Neural cell (in vitro differentiated cells): ENCODE results near the gene SAYSD1. TPM values are rescaled to one million over a fixed set of nuclear protein-coding genes. Genes with fewer than 3 reads are reported as not detected.
A peak's percentile ranks its signal among the peaks of the same experiment; 100 is the strongest.

Experiments used
- H2AFZ ChIP-seq: fragments of 200-600, 300-800 bp; sonication (generic), shearing (Covaris generic); 2 replicates; pipeline ENCODE4 v1.6.0; 2014; ENCODE audit warnings: low read depth, mild to moderate bottlenecking, antibody characterized with exemption, low read length, moderate library complexity
- H3F3A ChIP-seq: fragments of 200-600 bp; shearing (Covaris generic); 2 replicates; pipeline ENCODE4 v1.6.1; 2016; ENCODE audit warnings: mild to moderate bottlenecking, moderate library complexity, mixed read lengths, antibody characterized with exemption, low read length; ENCODE audit not compliant: insufficient read depth, poor library complexity, severe bottlenecking
- H3K27ac ChIP-seq: fragments of 200-600, 300-800 bp; sonication (generic), shearing (Covaris generic); 2 replicates; pipeline ENCODE4 v1.5.1; 2014; ENCODE audit warnings: mild to moderate bottlenecking, low read length, moderate library complexity
- H3K27me3 ChIP-seq: fragments of 300-800, 200-600 bp; sonication (generic), shearing (Covaris generic); 2 replicates; pipeline ENCODE4 v1.6.0; 2014; ENCODE audit warnings: mild to moderate bottlenecking, low read depth, low read length, moderate library complexity; ENCODE audit not compliant: insufficient read depth
- H3K36me3 ChIP-seq: fragments of 300-800, 200-600 bp; sonication (generic), shearing (Covaris generic); 2 replicates; pipeline ENCODE4 v1.5.1; 2014; ENCODE audit warnings: mild to moderate bottlenecking, antibody characterized with exemption, low read length, moderate library complexity; ENCODE audit not compliant: insufficient read depth
- H3K4me2 ChIP-seq: fragments of 300-800, 200-600 bp; sonication (generic), shearing (Covaris generic); 2 replicates; pipeline ENCODE4 v1.6.0; 2014; ENCODE audit warnings: mild to moderate bottlenecking, low read length
- H3K4me3 ChIP-seq: fragments of 300-800, 200-600 bp; sonication (generic), shearing (Covaris generic); 2 replicates; pipeline ENCODE4 v1.5.1; 2014; ENCODE audit warnings: mild to moderate bottlenecking, low read length, moderate library complexity
- H3K79me2 ChIP-seq: fragments of 200-600 bp; shearing (Covaris generic); replicated peaks from 2 replicates; pipeline ENCODE4 v1.6.0; 2014; ENCODE audit warnings: mild to moderate bottlenecking, low read length, moderate library complexity; ENCODE audit not compliant: insufficient read depth
- H3K9ac ChIP-seq: fragments of 300-800, 200-600 bp; sonication (generic), shearing (Covaris generic); 2 replicates; pipeline ENCODE4 v1.6.1; 2016; ENCODE audit warnings: mild to moderate bottlenecking, low read length, mixed read lengths
- H3K9me2 ChIP-seq: fragments of 200-600 bp; shearing (Covaris generic); 2 replicates; pipeline ENCODE4 v1.6.1; 2016; ENCODE audit warnings: mild to moderate bottlenecking, low read length, mixed read lengths; ENCODE audit not compliant: insufficient read depth
- H3K9me3 ChIP-seq: fragments of 200-600, 300-800 bp; sonication (generic), shearing (Covaris generic); 2 replicates; pipeline ENCODE4 v1.6.1; 2016; ENCODE audit warnings: mild to moderate bottlenecking, mixed run types, low read length, moderate library complexity, mixed read lengths
- H4K20me1 ChIP-seq: fragments of 200-600 bp; shearing (Covaris generic); 2 replicates; pipeline ENCODE4 v1.6.1; 2016; ENCODE audit warnings: mild to moderate bottlenecking, mixed run types; ENCODE audit not compliant: insufficient read depth
- EP300 ChIP-seq: fragments of 450-650 bp; conservative IDR thresholded peaks from 2 replicates; pipeline ENCODE4 v1.6.1; 2014; ENCODE audit warnings: antibody characterized with exemption, mild to moderate bottlenecking, moderate library complexity; ENCODE audit not compliant: poor library complexity, severe bottlenecking
- EZH2 ChIP-seq: fragments of 200-600, 300-800 bp; shearing (Covaris generic), sonication (generic); IDR thresholded peaks from 2 replicates; pipeline ENCODE4 v1.6.1; 2014; ENCODE audit warnings: antibody characterized with exemption, low read length, borderline replicate concordance, mild to moderate bottlenecking; ENCODE audit not compliant: insufficient read depth, poor library complexity, severe bottlenecking
- MXI1 ChIP-seq: fragments of 450-650 bp; conservative IDR thresholded peaks from 2 replicates; pipeline ENCODE4 v1.6.1; 2014; ENCODE audit warnings: antibody characterized with exemption, mild to moderate bottlenecking; ENCODE audit not compliant: poor library complexity, severe bottlenecking
- POLR2AphosphoS5 ChIP-seq: IDR thresholded peaks from 2 replicates; pipeline ENCODE4 v1.6.1; 2012
- RAD21 ChIP-seq: fragments of 450-650 bp; conservative IDR thresholded peaks from 2 replicates; pipeline ENCODE4 v1.6.1; 2014; ENCODE audit warnings: antibody characterized with exemption, mild to moderate bottlenecking, moderate library complexity
- SMC3 ChIP-seq: fragments of 450-650 bp; conservative IDR thresholded peaks from 2 replicates; pipeline ENCODE4 v1.6.1; 2014; ENCODE audit warnings: antibody characterized with exemption, mild to moderate bottlenecking, moderate library complexity; ENCODE audit not compliant: poor library complexity
- TAF1 ChIP-seq: IDR thresholded peaks from 2 replicates; pipeline ENCODE4 v1.6.1; 2012; ENCODE audit warnings: low read depth
- polyA plus RNA-seq: library from polyadenylated mRNA; depleted of rRNA; stranded (reverse); fragments of >200 nt; gene quantifications from 2 replicates; pipeline ENCODE4 v1.2.3, GENCODE V29; 2014
- TF ChIP-seq, protein P1 (sequence below): fragments of 450-650 bp; IDR thresholded peaks from 2 replicates; pipeline ENCODE4 v1.5.1; 2014; ENCODE audit warnings: antibody characterized with exemption, mild to moderate bottlenecking, moderate library complexity; ENCODE audit not compliant: poor library complexity, severe bottlenecking
- TF ChIP-seq, protein P2 (sequence below): IDR thresholded peaks from 2 replicates; pipeline ENCODE4 v1.6.1; 2012; ENCODE audit warnings: borderline replicate concordance

Gene SAYSD1
- polyA plus RNA-seq, 1 donor from 2014 or later, result 40.5 TPM

DNA sequence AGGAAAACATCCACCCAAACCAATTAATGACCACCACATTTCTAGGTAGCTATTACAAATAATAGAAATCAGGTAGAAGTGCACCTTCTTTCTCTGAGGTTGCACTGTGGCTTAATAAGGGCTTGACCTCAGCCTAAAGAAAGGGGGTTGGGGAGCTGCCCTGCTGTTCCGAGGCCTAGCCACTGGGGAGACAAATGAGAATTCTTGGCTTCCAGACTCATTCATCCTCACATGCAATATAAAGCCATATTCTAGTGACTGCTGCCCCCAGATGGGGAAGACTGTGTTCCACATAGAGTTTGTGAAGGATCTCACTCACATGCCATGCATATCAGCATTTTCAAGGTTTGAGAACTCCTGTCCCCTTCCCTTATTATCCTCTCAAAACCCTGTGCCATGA, 22.9 kb downstream of the SAYSD1 start:
- Histone ChIP-seq H3K4me2 (no peak overlapping the region), H3K9me2 (no peaks in the 10 kb centered on the region), H3K9ac (no peak overlapping the region), H3K36me3 (no peaks in the 10 kb centered on the region), H3K27me3 (no peaks in the 10 kb centered on the region), H3K4me3 (no peak overlapping the region), H3K9me3 (no peaks in the 10 kb centered on the region), H3K79me2 (no peaks in the 10 kb centered on the region), H4K20me1 (no peaks in the 10 kb centered on the region), H3F3A (no peaks in the 10 kb centered on the region), H3K27ac (no peak overlapping the region), H2AFZ (no peak overlapping the region)
- TF ChIP-seq EP300, result no peak
- peak; percentile 68 for TF ChIP-seq RAD21
- TF ChIP-seq, protein P1, sequence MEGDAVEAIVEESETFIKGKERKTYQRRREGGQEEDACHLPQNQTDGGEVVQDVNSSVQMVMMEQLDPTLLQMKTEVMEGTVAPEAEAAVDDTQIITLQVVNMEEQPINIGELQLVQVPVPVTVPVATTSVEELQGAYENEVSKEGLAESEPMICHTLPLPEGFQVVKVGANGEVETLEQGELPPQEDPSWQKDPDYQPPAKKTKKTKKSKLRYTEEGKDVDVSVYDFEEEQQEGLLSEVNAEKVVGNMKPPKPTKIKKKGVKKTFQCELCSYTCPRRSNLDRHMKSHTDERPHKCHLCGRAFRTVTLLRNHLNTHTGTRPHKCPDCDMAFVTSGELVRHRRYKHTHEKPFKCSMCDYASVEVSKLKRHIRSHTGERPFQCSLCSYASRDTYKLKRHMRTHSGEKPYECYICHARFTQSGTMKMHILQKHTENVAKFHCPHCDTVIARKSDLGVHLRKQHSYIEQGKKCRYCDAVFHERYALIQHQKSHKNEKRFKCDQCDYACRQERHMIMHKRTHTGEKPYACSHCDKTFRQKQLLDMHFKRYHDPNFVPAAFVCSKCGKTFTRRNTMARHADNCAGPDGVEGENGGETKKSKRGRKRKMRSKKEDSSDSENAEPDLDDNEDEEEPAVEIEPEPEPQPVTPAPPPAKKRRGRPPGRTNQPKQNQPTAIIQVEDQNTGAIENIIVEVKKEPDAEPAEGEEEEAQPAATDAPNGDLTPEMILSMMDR, result peak; percentile 60
- TF ChIP-seq POLR2AphosphoS5, result no peak
- TF ChIP-seq SMC3, result peak; percentile 69
- TF ChIP-seq, protein P2, sequence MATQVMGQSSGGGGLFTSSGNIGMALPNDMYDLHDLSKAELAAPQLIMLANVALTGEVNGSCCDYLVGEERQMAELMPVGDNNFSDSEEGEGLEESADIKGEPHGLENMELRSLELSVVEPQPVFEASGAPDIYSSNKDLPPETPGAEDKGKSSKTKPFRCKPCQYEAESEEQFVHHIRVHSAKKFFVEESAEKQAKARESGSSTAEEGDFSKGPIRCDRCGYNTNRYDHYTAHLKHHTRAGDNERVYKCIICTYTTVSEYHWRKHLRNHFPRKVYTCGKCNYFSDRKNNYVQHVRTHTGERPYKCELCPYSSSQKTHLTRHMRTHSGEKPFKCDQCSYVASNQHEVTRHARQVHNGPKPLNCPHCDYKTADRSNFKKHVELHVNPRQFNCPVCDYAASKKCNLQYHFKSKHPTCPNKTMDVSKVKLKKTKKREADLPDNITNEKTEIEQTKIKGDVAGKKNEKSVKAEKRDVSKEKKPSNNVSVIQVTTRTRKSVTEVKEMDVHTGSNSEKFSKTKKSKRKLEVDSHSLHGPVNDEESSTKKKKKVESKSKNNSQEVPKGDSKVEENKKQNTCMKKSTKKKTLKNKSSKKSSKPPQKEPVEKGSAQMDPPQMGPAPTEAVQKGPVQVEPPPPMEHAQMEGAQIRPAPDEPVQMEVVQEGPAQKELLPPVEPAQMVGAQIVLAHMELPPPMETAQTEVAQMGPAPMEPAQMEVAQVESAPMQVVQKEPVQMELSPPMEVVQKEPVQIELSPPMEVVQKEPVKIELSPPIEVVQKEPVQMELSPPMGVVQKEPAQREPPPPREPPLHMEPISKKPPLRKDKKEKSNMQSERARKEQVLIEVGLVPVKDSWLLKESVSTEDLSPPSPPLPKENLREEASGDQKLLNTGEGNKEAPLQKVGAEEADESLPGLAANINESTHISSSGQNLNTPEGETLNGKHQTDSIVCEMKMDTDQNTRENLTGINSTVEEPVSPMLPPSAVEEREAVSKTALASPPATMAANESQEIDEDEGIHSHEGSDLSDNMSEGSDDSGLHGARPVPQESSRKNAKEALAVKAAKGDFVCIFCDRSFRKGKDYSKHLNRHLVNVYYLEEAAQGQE, result no peak

DNA sequence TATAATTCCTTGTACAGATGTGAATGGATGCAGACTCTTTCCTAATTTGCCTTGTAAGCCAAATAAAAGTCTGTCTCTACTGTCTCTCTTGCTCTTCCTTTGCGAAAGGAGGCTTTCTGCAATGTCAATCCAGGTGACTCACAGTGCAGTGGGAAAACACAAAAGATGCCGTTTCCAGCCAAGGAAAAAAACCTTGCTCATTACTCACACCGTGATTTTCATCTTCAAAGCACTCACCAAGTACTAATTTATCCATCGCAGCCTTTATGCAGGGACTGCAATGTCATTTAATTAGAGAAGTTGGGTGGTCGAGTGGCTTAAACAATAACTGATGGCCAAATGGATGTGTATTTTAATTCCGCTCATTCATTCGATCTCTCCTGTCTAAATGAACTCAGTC, 23.8 kb downstream of the SAYSD1 start:
- Histone ChIP-seq H3K27ac (no peak overlapping the region), H3K4me3 (no peak overlapping the region), H3F3A (no peaks in the 10 kb centered on the region), H3K79me2 (no peaks in the 10 kb centered on the region), H3K4me2 (no peak overlapping the region), H3K27me3 (no peaks in the 10 kb centered on the region), H3K36me3 (no peaks in the 10 kb centered on the region), H3K9me3 (no peaks in the 10 kb centered on the region), H2AFZ (no peak overlapping the region), H3K9ac (no peak overlapping the region), H3K9me2 (no peaks in the 10 kb centered on the region), H4K20me1 (no peaks in the 10 kb centered on the region)
- TF ChIP-seq, protein P2, result no peak
- TF ChIP-seq MXI1 (no peak), SMC3 (no peak), POLR2AphosphoS5 (no peak), EP300 (no peak), EZH2 (no peak), TAF1 (no peak), RAD21 (no peak)
- TF ChIP-seq, protein P1, result no peak
